K562 (cell line): Measurements from ENCODE around the gene B9D2. TPM values are rescaled to one million over a fixed set of nuclear protein-coding genes. Genes with fewer than 3 reads are reported as not detected.

ENCODE experiments used
- BMI1 ChIP-seq: fragments of 150-350 bp; IDR thresholded peaks from 2 replicates; pipeline ENCODE4 v1.6.1; 2014; ENCODE audit warnings: low read length
- CBX2 ChIP-seq: fragments of 200-600 bp; sonication (generic); IDR thresholded peaks from one replicate; pipeline ENCODE4 v1.6.1; 2012; ENCODE audit warnings: mild to moderate bottlenecking, low read length, inconsistent platforms; ENCODE audit not compliant: insufficient read depth, poor library complexity, severe bottlenecking
- CEBPG ChIP-seq, 3 experiments: fragments of 200-800 bp in 1 of 3; sonication (Bioruptor generic) in 1 of 3; sonication (generic) in 1 of 3; formaldehyde crosslinking in 1 of 3; IDR thresholded peaks in 2 of 3; conservative IDR thresholded peaks in 1 of 3; 2 replicates each; pipeline versions ENCODE4 v1.6.1 to v1.8.0; 2016 to 2022; ENCODE audit warnings: missing compliant biosample characterization in 2 of 3, missing genetic modification characterization in 2 of 3, mild to moderate bottlenecking in 1 of 3, missing genetic modification reagents in 1 of 3
- CTCF ChIP-seq, 3 experiments: IDR thresholded peaks in 2 of 3; conservative IDR thresholded peaks in 1 of 3; 2 replicates each; pipeline ENCODE4 v1.5.1; 2011 to 2012; ENCODE audit warnings: low read length in 3 of 3, mild to moderate bottlenecking in 3 of 3, control low read depth in 2 of 3, improper control_type of control experiment in 1 of 3, inconsistent platforms in 1 of 3, low read depth in 1 of 3, mixed read lengths in 1 of 3, moderate library complexity in 1 of 3; ENCODE audit not compliant: insufficient read depth in 2 of 3
- E2F8 ChIP-seq: fragments of 450-650 bp; IDR thresholded peaks from 2 replicates; pipeline ENCODE4 v1.7.1; 2018; ENCODE audit warnings: mild to moderate bottlenecking, low read depth; ENCODE audit not compliant: partially characterized antibody
- ELF1 ChIP-seq: fragments of 200-800 bp; sonication (Bioruptor generic); IDR thresholded peaks from 2 replicates; pipeline ENCODE4 v1.6.1; 2016; ENCODE audit warnings: missing genetic modification characterization, missing compliant biosample characterization
- EWSR1 ChIP-seq: fragments of 450-650 bp; IDR thresholded peaks from 2 replicates; pipeline ENCODE4 v1.6.1; 2018; ENCODE audit warnings: borderline replicate concordance, mild to moderate bottlenecking, low read depth, moderate library complexity; ENCODE audit not compliant: partially characterized antibody
- FOXJ2 ChIP-seq: fragments of 200-800 bp; sonication (Bioruptor generic); IDR thresholded peaks from 2 replicates; pipeline ENCODE4 v1.6.1; 2016; ENCODE audit warnings: missing genetic modification characterization, missing compliant biosample characterization
- HLTF ChIP-seq: fragments of 450-650 bp; IDR thresholded peaks from 2 replicates; pipeline ENCODE4 v1.6.1; 2016
- KAT7 ChIP-seq: sonication (generic); formaldehyde crosslinking; IDR thresholded peaks from 2 replicates; pipeline ENCODE4 v1.8.0; 2022; ENCODE audit warnings: missing genetic modification reagents, mild to moderate bottlenecking, borderline replicate concordance
- NR2C1 ChIP-seq, 2 experiments: fragments of 450-650 bp; IDR thresholded peaks; 2 replicates each; pipeline ENCODE4 v1.6.1; 2017; ENCODE audit warnings: mild to moderate bottlenecking in 2 of 2, antibody characterized with exemption in 1 of 2, inconsistent platforms in 1 of 2, missing compliant biosample characterization in 1 of 2, missing genetic modification characterization in 1 of 2
- SAP30 ChIP-seq: fragments of 200-600 bp; sonication (generic); IDR thresholded peaks from 2 replicates; pipeline ENCODE4 v1.6.1; 2012; ENCODE audit warnings: borderline replicate concordance, low read depth, mild to moderate bottlenecking, moderate library complexity, low read length, control low read depth, inconsistent platforms; ENCODE audit not compliant: insufficient read depth, poor library complexity, severe bottlenecking
- SMARCE1 ChIP-seq: fragments of 450-650 bp; IDR thresholded peaks from 2 replicates; pipeline ENCODE4 v1.7.1; 2016; ENCODE audit warnings: mild to moderate bottlenecking
- SUPT5H ChIP-seq: fragments of 450-650 bp; IDR thresholded peaks from 2 replicates; pipeline ENCODE4 v1.6.1; 2016
- TBP ChIP-seq: optimal IDR thresholded peaks from 2 replicates; pipeline ENCODE3; 2011; ENCODE audit warnings: low read depth, low read length, improper control_type of control experiment
- THRAP3 ChIP-seq: fragments of 450-650 bp; IDR thresholded peaks from 2 replicates; pipeline ENCODE4 v1.6.1; 2016; ENCODE audit warnings: mild to moderate bottlenecking, inconsistent platforms, borderline replicate concordance
- UBTF ChIP-seq, 2 experiments: IDR thresholded peaks; 2 replicates each; pipeline ENCODE4 v1.6.1; 2012; ENCODE audit warnings: improper control_type of control experiment in 2 of 2, low read depth in 2 of 2, low read length in 2 of 2, borderline replicate concordance in 1 of 2
- ZC3H11A ChIP-seq: IDR thresholded peaks from 2 replicates; pipeline ENCODE4 v1.6.1; 2012; ENCODE audit warnings: low read depth, low read length, improper control_type of control experiment
- ZNF785 ChIP-seq: fragments of 250-450 bp; sonication (Bioruptor Pico); IDR thresholded peaks from 2 replicates; pipeline ENCODE4 v1.4.0; 2020; ENCODE audit warnings: mild to moderate bottlenecking
- polyA plus RNA-seq, 8 experiments: library from polyadenylated mRNA; depleted of rRNA in 4 of 8; stranded (reverse) in 5 of 8; unstranded in 3 of 8; fragments of >200 nt; fragmentation: Nextera tagmentation in 2 of 8; fragmentation: Illumina TruSeq in 1 of 8; extraction: Ambion mirVana in 2 of 8; extraction: Trizol in 1 of 8; gene quantifications; 2 replicates each; pipeline versions ENCODE4 v1.2.1 to v1.2.3, GENCODE V29; 2011 to 2014; ENCODE audit warnings: inconsistent platforms in 1 of 8, missing spikeins in 1 of 8
- total RNA-seq, 7 experiments: library from RNA; depleted of rRNA in 6 of 7; stranded (reverse); fragments of >200 nt in 6 of 7; fragmentation: Illumina TruSeq in 2 of 7; extraction: Trizol in 2 of 7; gene quantifications; 2 replicates each; pipeline versions ENCODE4 v1.2.1 to v1.2.3, GENCODE V29; 2011 to 2021; ENCODE audit warnings: low replicate concordance in 1 of 7

B9D2 gene
- total and polyA plus RNA-seq, 9 of the 15 experiments (the other 6 are each of a cell fraction or from before 2014, with no cell fraction given), result 0.83 to 6.9 (median 2.8) TPM

- TF ChIP-seq SAP30 (peak; percentile 67), CTCF (IDR thresholded peaks at IDR 0.05 in 2 of 3, conservative IDR thresholded peaks at IDR 0.05 in 1 of 3; ENCODE audit: insufficient read depth in 2 of 3, low read depth in 1 of 3, low read length in 3 of 3) (no peak), CBX2 (no peak), FOXJ2 (tag) (0 out of 2 replicates have a peak, but pooled peaks have one; percentile 65), NR2C1 (IDR thresholded peaks at IDR 0.05) (peak; percentile 75), NR2C1 (tag; IDR thresholded peaks at IDR 0.05) (peak; percentile 71), BMI1 (peak; percentile 14; the same call in 1 of the 2 replicates), UBTF (IDR thresholded peaks at IDR 0.05; ENCODE audit: borderline replicate concordance in 1 of 2, low read depth in 2 of 2, low read length in 2 of 2) (no peak; a peak in 1 of 4 replicates), THRAP3 (peak; percentile 65; the same call in 1 of the 2 replicates), KAT7 (peak; percentile 99), ZNF785 (CRISPR knock-in tag) (no peak), EWSR1 (no peak), HLTF (peak; percentile 93), SMARCE1 (peak; percentile 46), ZC3H11A (no peak), E2F8 (peak; percentile 92), CEBPG (CRISPR knock-in tag; IDR thresholded peaks at IDR 0.05) (peak; percentile 21; the same call in 1 of the 2 replicates), CEBPG (tag; conservative IDR thresholded peaks at IDR 0.05 in 1 of 2, IDR thresholded peaks at IDR 0.05 in 1 of 2) (peak in 1 of 2 experiments; percentile 44; a peak in 2 of 4 replicates), ELF1 (tag) (peak; percentile 78; the same call in 1 of the 2 replicates), TBP (peak; percentile 66), SUPT5H (peak; percentile 84)
Observed at GRCh38 chr19:41310033-41310831, 53.7 kb downstream of the B9D2 start, which contains the start of gene CCDC97 (continued).
